ENCODE data around the gene EEF1A2.

Gene EEF1A2

DNA sequence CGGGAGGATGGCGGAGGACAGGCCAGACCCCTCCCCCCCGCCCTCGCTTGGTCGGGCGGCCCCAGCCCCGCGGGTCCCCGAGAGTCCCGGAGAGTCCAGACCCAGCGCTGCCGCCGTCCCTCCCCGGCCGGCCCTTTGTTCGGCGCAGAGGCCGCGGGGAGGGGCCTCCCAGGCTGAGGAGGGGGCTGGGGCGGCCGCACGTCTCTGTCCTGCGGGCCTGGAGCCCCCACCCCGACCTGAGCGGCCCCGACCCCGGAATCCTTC is 27.2 kb downstream of the EEF1A2 start:
- Histone ChIP-seq H3K27ac (ENCODE audit: low read depth, low read length) (no peak overlapping the region), H3K36me3 (ENCODE audit: control insufficient read depth in 5 of 5, insufficient read depth in 5 of 5, low read length in 5 of 5) (no peaks in the 10 kb centered on the region), H3K27me3 (ENCODE audit: control insufficient read depth in 5 of 5, insufficient read depth in 4 of 5, low read length in 5 of 5) (peaks cover 53 to 75% (median 68%) of the 10 kb centered on the region in 5 donors)

GRCh38 chr20:63471002-63471716 is 27.7 kb downstream of the EEF1A2 start:
- Histone ChIP-seq H3K4me3 (ENCODE audit: low read depth in 1 of 5, low read length in 5 of 5) (no peak overlapping the region), H3K9me3 (ENCODE audit: control insufficient read depth in 5 of 5, low read length in 5 of 5) (no peaks in the 10 kb centered on the region), H3K27me3 (ENCODE audit: control insufficient read depth in 5 of 5, insufficient read depth in 4 of 5, low read length in 5 of 5) (peaks cover 53 to 79% (median 70%) of the 10 kb centered on the region in 5 donors), H3K36me3 (ENCODE audit: control insufficient read depth in 5 of 5, insufficient read depth in 5 of 5, low read length in 5 of 5) (no peaks in the 10 kb centered on the region), H3K27ac (ENCODE audit: low read depth, low read length) (no peak overlapping the region), H3K9ac (ENCODE audit: low read length in 5 of 5) (no peak overlapping the region), H3K4me1 (ENCODE audit: control insufficient read depth in 5 of 5, insufficient read depth in 5 of 5, low read length in 5 of 5) (peaks cover 0 to 4% (median 0%) of the 10 kb centered on the region in 5 donors)

More for the DNA sequence above, 27.2 kb downstream of the EEF1A2 start:
- Histone ChIP-seq H3K4me1 (ENCODE audit: control insufficient read depth in 5 of 5, insufficient read depth in 5 of 5, low read length in 5 of 5) (peaks cover 0 to 4% (median 0%) of the 10 kb centered on the region in 5 donors), H3K9me3 (ENCODE audit: control insufficient read depth in 5 of 5, low read length in 5 of 5) (no peaks in the 10 kb centered on the region), H3K9ac (ENCODE audit: low read length in 5 of 5) (no peak overlapping the region), H3K4me3 (ENCODE audit: low read depth in 1 of 5, low read length in 5 of 5) (no peak overlapping the region)

DNA sequence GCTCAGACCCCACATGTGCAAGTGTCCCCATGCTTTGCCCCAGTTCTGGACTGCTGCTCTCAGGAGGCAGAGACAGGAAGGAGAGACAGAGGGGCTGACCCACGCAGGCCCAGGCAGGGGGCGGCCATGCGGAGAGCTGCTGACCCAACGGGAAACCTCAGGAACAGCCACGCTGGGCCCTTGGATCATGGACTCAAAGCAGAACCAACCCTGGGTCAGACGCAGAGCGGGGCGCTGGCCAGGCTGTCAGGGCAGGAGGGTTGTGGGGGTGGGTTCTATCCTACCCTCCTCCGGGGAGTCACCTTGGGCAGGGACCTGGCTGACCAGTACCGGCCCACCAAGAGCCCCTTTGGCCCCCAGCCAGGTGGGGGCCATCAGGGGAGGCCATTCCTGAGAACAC is 28.5 kb downstream of the EEF1A2 start:
- Histone ChIP-seq H3K27me3 (ENCODE audit: control insufficient read depth in 5 of 5, insufficient read depth in 4 of 5, low read length in 5 of 5) (peaks cover 55 to 73% (median 62%) of the 10 kb centered on the region in 5 donors), H3K4me3 (ENCODE audit: low read depth in 1 of 5, low read length in 5 of 5) (no peak overlapping the region), H3K9me3 (ENCODE audit: control insufficient read depth in 5 of 5, low read length in 5 of 5) (no peaks in the 10 kb centered on the region), H3K4me1 (ENCODE audit: control insufficient read depth in 5 of 5, insufficient read depth in 5 of 5, low read length in 5 of 5) (peaks cover 0 to 4% (median 0%) of the 10 kb centered on the region in 5 donors), H3K36me3 (ENCODE audit: control insufficient read depth in 5 of 5, insufficient read depth in 5 of 5, low read length in 5 of 5) (no peaks in the 10 kb centered on the region), H3K9ac (ENCODE audit: low read length in 5 of 5) (no peak overlapping the region), H3K27ac (ENCODE audit: low read depth, low read length) (no peak overlapping the region)

- no peaks in the 10 kb centered on the region for H3K9me3 ChIP-seq (ENCODE audit: control insufficient read depth in 5 of 5, low read length in 5 of 5)
- H3K27ac ChIP-seq (ENCODE audit: low read depth, low read length), result no peak overlapping the region
- peaks cover 0 to 4% (median 0%) of the 10 kb centered on the region in 5 donors for H3K4me1 ChIP-seq (ENCODE audit: control insufficient read depth in 5 of 5, insufficient read depth in 5 of 5, low read length in 5 of 5)
- no peak overlapping the region for H3K4me3 ChIP-seq (ENCODE audit: low read depth in 1 of 5, low read length in 5 of 5)
- no peaks in the 10 kb centered on the region for H3K36me3 ChIP-seq (ENCODE audit: control insufficient read depth in 5 of 5, insufficient read depth in 5 of 5, low read length in 5 of 5)
- no peak overlapping the region for H3K9ac ChIP-seq (ENCODE audit: low read length in 5 of 5)
- H3K27me3 ChIP-seq (ENCODE audit: control insufficient read depth in 5 of 5, insufficient read depth in 4 of 5, low read length in 5 of 5), result peaks cover 55 to 68% (median 62%) of the 10 kb centered on the region in 5 donors
Measured at GRCh38 chr20:63469713-63470101, 29.2 kb downstream of the EEF1A2 start.

GRCh38 chr20:63469019-63469712 is 29.7 kb downstream of the EEF1A2 start:
- Histone ChIP-seq H3K4me1 (ENCODE audit: control insufficient read depth in 5 of 5, insufficient read depth in 5 of 5, low read length in 5 of 5) (peaks cover 0 to 4% (median 0%) of the 10 kb centered on the region in 5 donors), H3K9me3 (ENCODE audit: control insufficient read depth in 5 of 5, low read length in 5 of 5) (no peaks in the 10 kb centered on the region), H3K27me3 (ENCODE audit: control insufficient read depth in 5 of 5, insufficient read depth in 4 of 5, low read length in 5 of 5) (peaks cover 55 to 67% (median 62%) of the 10 kb centered on the region in 5 donors), H3K36me3 (ENCODE audit: control insufficient read depth in 5 of 5, insufficient read depth in 5 of 5, low read length in 5 of 5) (no peaks in the 10 kb centered on the region), H3K27ac (ENCODE audit: low read depth, low read length) (no peak overlapping the region), H3K9ac (ENCODE audit: low read length in 5 of 5) (no peak overlapping the region), H3K4me3 (ENCODE audit: low read depth in 1 of 5, low read length in 5 of 5) (no peak overlapping the region)

DNA sequence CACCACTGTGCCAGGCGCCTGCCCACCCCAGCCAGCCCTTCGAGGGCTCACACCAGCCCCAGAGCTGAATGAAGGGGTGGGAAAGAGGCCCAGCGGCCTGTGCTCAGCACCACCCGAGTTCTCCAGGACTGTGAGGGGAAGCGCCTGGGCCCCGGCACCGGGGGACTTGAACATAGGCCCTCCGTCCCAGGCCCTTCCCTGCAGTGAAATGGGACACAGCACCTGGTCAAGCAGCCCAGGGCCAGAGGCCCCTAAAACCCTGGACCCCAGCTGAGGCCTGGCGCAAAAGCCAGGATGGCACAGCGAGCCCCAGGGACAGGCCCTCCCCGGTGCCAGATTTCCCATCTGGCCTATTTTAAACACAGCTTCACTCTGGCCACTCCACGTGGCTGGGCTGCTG is 30.5 kb downstream of the EEF1A2 start:
- Histone ChIP-seq H3K4me3 (ENCODE audit: low read depth in 1 of 5, low read length in 5 of 5) (no peak overlapping the region), H3K4me1 (ENCODE audit: control insufficient read depth in 5 of 5, insufficient read depth in 5 of 5, low read length in 5 of 5) (peaks cover 0 to 4% (median 0%) of the 10 kb centered on the region in 5 donors), H3K9me3 (ENCODE audit: control insufficient read depth in 5 of 5, low read length in 5 of 5) (no peaks in the 10 kb centered on the region), H3K9ac (ENCODE audit: low read length in 5 of 5) (no peak overlapping the region), H3K27ac (ENCODE audit: low read depth, low read length) (no peak overlapping the region), H3K27me3 (ENCODE audit: control insufficient read depth in 5 of 5, insufficient read depth in 4 of 5, low read length in 5 of 5) (peaks cover 50 to 64% (median 60%) of the 10 kb centered on the region in 5 donors), H3K36me3 (ENCODE audit: control insufficient read depth in 5 of 5, insufficient read depth in 5 of 5, low read length in 5 of 5) (no peaks in the 10 kb centered on the region)

DNA sequence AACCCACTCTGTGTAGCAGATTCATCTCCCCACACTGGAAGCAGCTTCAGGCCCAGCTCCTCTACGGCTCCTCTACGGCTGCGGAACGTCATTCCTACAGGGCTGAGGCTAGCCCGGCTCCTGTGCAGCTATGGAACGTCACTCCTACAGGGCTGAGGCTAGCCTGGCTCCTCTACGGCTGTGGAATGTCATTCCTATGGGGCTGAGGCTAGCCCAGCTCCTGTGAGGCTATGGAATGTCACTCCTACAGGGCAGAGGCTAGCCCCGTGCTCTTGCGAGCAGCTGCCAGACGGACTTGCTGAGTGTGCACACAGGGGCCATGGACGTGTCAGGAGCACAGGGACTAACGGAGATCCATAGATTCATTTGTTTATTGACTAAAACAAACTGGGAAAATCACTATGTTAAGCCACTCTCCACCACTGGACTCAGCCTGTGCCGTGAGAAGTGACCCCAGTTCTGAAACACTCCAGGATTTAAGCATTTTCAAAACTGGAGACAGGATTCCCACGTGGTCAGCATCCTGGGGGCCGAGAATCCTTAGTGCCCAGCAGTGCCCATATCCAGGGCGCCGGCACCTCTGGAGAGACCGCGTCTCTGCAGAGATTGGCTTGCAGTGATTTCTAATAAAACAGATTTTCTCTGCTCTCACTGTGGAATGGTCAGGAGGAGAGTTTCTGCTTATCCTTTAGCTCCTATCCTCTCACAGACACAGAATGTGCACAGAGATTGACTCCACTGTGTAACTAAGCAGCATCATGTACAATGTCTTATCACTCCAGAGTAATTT is 31.4 kb downstream of the EEF1A2 start:
- Histone ChIP-seq H3K27ac (ENCODE audit: low read depth, low read length) (no peak overlapping the region), H3K4me3 (ENCODE audit: low read depth in 1 of 5, low read length in 5 of 5) (no peak overlapping the region), H3K27me3 (ENCODE audit: control insufficient read depth in 5 of 5, insufficient read depth in 4 of 5, low read length in 5 of 5) (peaks cover 45 to 68% (median 62%) of the 10 kb centered on the region in 5 donors)

DNA sequence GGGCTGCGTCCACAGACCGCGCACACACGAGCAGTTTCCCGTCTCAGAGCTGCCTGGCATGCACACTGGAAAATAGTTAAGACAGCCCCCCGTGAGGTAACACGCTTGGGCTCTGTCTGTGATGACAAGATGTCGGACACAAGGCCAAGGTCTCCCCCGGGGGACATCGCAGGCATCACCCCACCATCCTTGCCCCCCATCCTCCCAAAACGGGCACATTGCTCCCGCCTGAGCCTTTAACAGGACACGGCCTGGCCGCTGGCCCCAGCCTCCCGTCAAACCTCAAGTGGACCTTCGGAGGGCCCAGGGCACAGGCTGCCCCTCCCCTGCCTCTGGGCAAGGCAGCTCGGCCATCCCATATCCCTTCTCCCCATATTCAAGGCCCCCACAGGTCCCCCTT is 32.0 kb downstream of the EEF1A2 start:
- Histone ChIP-seq H3K4me1 (ENCODE audit: control insufficient read depth in 5 of 5, insufficient read depth in 5 of 5, low read length in 5 of 5) (peaks cover 0 to under 1% (median 0%) of the 10 kb centered on the region in 5 donors), H3K36me3 (ENCODE audit: control insufficient read depth in 5 of 5, insufficient read depth in 5 of 5, low read length in 5 of 5) (no peaks in the 10 kb centered on the region), H3K27ac (ENCODE audit: low read depth, low read length) (no peak overlapping the region), H3K9me3 (ENCODE audit: control insufficient read depth in 5 of 5, low read length in 5 of 5) (no peaks in the 10 kb centered on the region), H3K9ac (ENCODE audit: low read length in 5 of 5) (no peak overlapping the region), H3K4me3 (ENCODE audit: low read depth in 1 of 5, low read length in 5 of 5) (no peak overlapping the region), H3K27me3 (ENCODE audit: control insufficient read depth in 5 of 5, insufficient read depth in 4 of 5, low read length in 5 of 5) (peaks cover 45 to 72% (median 60%) of the 10 kb centered on the region in 5 donors)

More for the DNA sequence above, 31.4 kb downstream of the EEF1A2 start:
- Histone ChIP-seq H3K9ac (ENCODE audit: low read length in 5 of 5) (no peak overlapping the region), H3K4me1 (ENCODE audit: control insufficient read depth in 5 of 5, insufficient read depth in 5 of 5, low read length in 5 of 5) (peaks cover 0 to 4% (median 0%) of the 10 kb centered on the region in 5 donors), H3K9me3 (ENCODE audit: control insufficient read depth in 5 of 5, low read length in 5 of 5) (no peaks in the 10 kb centered on the region), H3K36me3 (ENCODE audit: control insufficient read depth in 5 of 5, insufficient read depth in 5 of 5, low read length in 5 of 5) (no peaks in the 10 kb centered on the region)

- H3K9ac ChIP-seq (ENCODE audit: low read length in 5 of 5), result no peak overlapping the region
- H3K27ac ChIP-seq (ENCODE audit: low read depth, low read length), result no peak overlapping the region
- H3K4me3 ChIP-seq (ENCODE audit: low read depth in 1 of 5, low read length in 5 of 5), result no peak overlapping the region
- no peaks in the 10 kb centered on the region for H3K9me3 ChIP-seq (ENCODE audit: control insufficient read depth in 5 of 5, low read length in 5 of 5)
- no peaks in the 10 kb centered on the region for H3K36me3 ChIP-seq (ENCODE audit: control insufficient read depth in 5 of 5, insufficient read depth in 5 of 5, low read length in 5 of 5)
- H3K4me1 ChIP-seq (ENCODE audit: control insufficient read depth in 5 of 5, insufficient read depth in 5 of 5, low read length in 5 of 5), result no peaks in the 10 kb centered on the region
- peaks cover 48 to 75% (median 61%) of the 10 kb centered on the region in 5 donors for H3K27me3 ChIP-seq (ENCODE audit: control insufficient read depth in 5 of 5, insufficient read depth in 4 of 5, low read length in 5 of 5)
Measured at GRCh38 chr20:63466250-63466825, 32.5 kb downstream of the EEF1A2 start.

Data from subcutaneous abdominal adipose tissue (tissue), 5 donors.